GM19240 (cell line): ENCODE measurements around the gene KDM4C.

Experiments
- DNase-seq: peaks from one replicate; pipeline ENCODE4 v3.0.0; 2011; ENCODE audit warnings: low spot score; ENCODE audit not compliant: insufficient read length

KDM4C gene

GRCh38 chr9:7135735-7136134, 378.0 kb downstream of the KDM4C start:
- DNase-seq, result no peak

GRCh38 chr9:7137040-7137439, 379.3 kb downstream of the KDM4C start:
- no peak for DNase-seq

- DNase-seq, result no peak
These were observed 379.8 kb downstream of the KDM4C start for GRCh38 chr9:7137571-7137970.

GRCh38 chr9:7139886-7140285, 382.1 kb downstream of the KDM4C start:
- DNase-seq, result no peak

GRCh38 chr9:7140401-7140800, 382.6 kb downstream of the KDM4C start:
- no peak for DNase-seq

GRCh38 chr9:7143645-7144200, 385.9 kb downstream of the KDM4C start:
- DNase-seq, result no peak

GRCh38 chr9:7144265-7145046, 386.7 kb downstream of the KDM4C start:
- no peak for DNase-seq

- DNase-seq, result no peak
These were observed 387.7 kb downstream of the KDM4C start for GRCh38 chr9:7145361-7146069.

- DNase-seq, result no peak
These were observed 388.8 kb downstream of the KDM4C start for GRCh38 chr9:7146582-7146981.

GRCh38 chr9:7147121-7148090, 389.6 kb downstream of the KDM4C start:
- DNase-seq, result no peak

GRCh38 chr9:7148243-7148765, 390.5 kb downstream of the KDM4C start:
- no peak for DNase-seq

GRCh38 chr9:7149258-7149657, 391.5 kb downstream of the KDM4C start:
- no peak for DNase-seq

- DNase-seq, result no peak
These were observed 392.5 kb downstream of the KDM4C start for GRCh38 chr9:7150153-7150890.

GRCh38 chr9:7153134-7153533, 395.4 kb downstream of the KDM4C start:
- no peak for DNase-seq

GRCh38 chr9:7153566-7153965, 395.8 kb downstream of the KDM4C start:
- no peak for DNase-seq

- DNase-seq, result no peak
These were observed 396.3 kb downstream of the KDM4C start for GRCh38 chr9:7154003-7154619.

- DNase-seq, result no peak
These were observed 396.9 kb downstream of the KDM4C start for GRCh38 chr9:7154650-7155049.

- no peak for DNase-seq
These were observed 403.7 kb downstream of the KDM4C start for GRCh38 chr9:7161469-7161868.

GRCh38 chr9:7163932-7164331, 406.2 kb downstream of the KDM4C start:
- no peak for DNase-seq
